T-helper 1 cell treated with Interleukin-12 subunit alpha and Interleukin-12 subunit beta and Interleukin-4 antibody, amounts not matched to agents 30 ng/mL and 1 ng/mL, for 36 hours (primary cell): ENCODE results near the gene EME1. TPM values are rescaled to one million over a fixed set of nuclear protein-coding genes. Genes with fewer than 3 reads are reported as not detected.

Experiments used
- intact Hi-C: fragments of 100-400 bp; cut with micrococcal nuclease; formaldehyde crosslinking; loops from one replicate; pipeline ENCODE4 v1.15.1; 2024
- total RNA-seq: library from RNA; stranded (reverse); gene quantifications from 2 replicates; pipeline ENCODE4 v1.2.3, GENCODE V29; 2022

Gene EME1
- total RNA-seq, 1 donor from 2014 or later: 13.1 TPM

DNA sequence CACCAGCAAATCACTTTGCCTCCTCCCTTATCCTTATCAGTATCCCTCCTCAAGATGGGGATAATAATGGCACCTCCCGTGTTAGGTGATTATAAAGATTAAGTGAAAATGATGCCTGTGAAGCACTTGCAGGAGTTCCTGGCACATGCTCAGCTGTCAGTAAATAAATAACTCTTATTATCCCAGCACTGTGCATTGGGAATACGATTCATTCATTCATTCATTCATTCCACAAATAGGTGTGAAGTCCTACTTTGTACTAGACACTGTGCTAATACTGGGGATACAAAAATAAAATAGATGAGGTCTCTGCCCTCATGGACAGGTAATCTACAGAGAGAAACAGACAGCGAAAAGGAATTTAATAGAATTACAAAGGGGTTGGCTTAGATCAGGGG is 25.1 kb upstream of the EME1 start:
- intact Hi-C loops: loop anchor here (5.0 kb wide), 2 partner anchors 134 to 196 kb away; partner anchors contain the start of gene PPP1R9B

DNA sequence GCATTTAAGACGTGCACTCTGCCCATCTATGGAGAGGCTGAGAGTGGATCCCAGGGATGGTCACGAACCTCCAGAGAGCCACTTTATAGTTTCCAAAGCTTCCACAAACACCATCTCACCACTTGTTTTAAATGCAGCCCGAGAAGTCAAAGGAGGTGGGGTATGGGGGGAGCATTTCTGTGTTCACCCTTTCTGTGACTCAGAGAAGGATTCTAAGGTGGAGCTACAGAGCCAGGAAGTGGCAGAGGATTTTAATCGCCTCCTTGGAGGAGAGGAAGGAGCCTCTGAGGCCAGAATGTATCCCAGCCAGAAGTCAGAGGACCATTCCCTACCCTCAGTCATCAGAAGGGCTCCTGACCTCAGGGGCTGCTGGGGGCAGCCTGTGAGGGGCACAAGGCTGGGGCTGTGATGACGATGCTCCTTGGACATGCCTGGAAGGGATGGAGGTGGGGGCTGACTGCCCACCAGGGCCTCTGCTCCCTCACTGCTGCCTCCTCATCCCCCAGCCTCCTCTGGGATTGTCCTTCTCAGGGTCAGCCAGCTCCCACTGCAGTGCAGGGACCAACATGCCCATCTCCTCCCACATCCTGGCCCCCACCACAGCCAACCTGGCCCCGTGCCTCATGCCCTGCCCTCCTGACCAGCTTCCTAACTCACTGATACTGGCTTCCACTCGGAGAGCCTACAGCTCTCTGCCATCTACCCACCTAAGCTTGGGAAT is 24.3 kb upstream of the EME1 start:
- intact Hi-C loops: loop anchor here (5.0 kb wide), 2 partner anchors 134 to 196 kb away; partner anchors contain the start of gene PPP1R9B

DNA sequence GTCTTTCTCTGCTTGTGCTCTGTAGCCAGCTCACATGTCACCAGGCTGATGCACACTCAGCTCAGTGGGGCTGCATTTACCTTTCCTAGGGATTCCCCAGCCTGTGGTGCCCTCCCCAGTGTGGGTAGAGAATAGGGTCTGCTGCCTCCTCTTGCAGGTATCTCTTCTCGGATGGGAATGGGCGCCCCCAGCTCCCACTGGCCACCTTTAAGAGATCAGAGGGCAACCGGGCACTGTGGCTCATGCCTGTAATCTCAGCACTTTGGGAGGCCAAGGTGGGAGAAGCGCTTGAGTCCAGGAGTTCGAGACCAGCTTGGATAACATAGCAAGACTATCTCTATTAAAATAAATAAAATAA is 23.8 kb upstream of the EME1 start:
- intact Hi-C loops: loop anchor here (5.0 kb wide), 2 partner anchors 133 to 197 kb away; partner anchors contain the start of gene PPP1R9B

DNA sequence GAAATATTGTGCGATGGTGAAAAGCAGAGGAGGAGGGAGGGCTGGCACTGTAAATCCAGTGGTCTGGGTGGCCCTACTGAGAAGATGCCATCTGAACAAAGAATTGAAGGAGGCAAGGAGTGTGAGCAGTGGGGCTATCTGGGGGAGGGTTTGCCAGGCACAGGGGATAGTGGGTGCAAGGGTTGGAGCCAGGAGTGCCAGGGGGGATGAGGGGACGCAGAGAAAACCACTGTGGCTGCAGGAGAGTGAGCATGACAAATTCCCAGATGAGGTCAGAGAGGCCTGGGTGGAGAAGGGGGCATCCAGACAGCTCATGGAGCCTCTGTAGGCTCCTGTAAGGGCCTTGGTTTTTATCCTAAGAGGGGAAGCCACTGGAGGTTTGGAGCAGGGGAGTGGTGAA is 22.3 kb upstream of the EME1 start:
- intact Hi-C loops: no loop called here

DNA sequence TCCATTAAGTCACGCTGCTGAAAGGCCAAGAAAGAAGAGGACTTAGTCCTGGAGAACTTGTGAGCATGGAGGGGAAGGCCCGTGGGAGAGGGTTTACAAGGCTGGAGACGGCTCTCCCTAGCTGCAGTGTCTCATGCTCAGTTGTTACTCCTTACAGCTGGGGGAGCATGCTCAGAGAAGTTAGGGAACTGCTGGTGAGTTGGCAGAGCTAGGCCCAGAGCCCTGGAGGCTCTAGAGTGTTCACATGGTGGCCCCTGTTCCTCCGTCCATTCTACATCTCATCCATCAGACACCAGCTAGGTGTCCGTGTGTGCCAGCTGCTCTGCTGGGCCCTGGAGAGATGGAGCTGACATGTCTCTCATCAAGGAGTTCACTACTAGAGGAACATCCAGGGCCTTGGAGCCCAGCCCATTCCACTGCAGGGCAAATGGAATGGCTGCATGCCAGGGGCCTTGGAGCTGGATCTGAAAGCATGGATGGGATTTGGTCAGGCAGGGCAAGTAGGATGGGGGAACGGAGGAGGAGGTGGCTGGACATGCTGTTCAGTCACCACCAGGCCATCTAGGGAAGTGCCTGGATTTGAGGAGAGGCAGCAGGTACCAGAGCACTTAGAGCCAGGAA is 20.8 kb upstream of the EME1 start:
- intact Hi-C loops: no loop called here

DNA sequence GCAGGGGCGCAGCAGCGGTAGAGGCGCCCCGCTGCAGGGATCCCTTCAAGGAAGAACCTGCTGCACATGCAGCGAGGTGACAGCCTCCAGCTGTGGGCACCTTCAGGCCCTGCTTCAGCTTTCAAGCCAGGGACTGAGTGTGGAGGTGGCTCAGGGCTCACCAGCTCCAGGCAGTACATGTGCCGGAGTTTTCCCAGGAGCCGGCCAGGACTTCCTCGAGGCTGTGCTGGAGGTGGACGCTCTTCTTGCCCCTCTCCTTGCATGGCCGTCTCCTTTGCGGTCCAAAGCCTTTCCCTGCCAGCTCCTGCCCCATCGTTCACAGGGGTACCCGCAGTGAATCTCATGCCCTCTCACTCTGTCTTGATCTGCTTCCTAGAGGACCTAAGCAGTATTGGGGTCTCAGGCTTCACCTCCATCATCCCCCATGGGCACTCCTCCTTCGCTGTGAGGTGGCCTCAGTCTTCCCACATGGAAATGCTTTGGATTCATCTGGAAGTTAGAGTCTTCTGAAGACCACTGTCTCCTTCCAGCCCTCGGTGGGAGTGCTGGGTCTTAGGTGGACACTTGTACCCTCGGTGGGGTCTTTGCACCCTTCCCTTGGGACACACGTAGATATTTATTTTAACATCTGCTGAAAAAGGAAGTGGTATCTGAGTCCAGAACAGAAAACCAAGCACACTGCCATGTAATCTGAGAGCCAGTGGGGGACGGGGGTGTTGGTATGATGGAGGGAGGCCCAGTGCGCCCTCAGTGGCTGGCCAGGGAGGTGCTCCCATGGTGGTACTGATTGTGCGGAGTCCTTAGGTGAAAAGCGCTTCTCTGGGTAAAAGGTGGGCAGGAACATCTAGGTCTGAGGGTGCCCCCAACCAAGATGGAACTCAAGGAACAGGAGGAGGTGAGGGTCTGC is 20.1 kb upstream of the EME1 start:
- intact Hi-C loops: no loop called here

DNA sequence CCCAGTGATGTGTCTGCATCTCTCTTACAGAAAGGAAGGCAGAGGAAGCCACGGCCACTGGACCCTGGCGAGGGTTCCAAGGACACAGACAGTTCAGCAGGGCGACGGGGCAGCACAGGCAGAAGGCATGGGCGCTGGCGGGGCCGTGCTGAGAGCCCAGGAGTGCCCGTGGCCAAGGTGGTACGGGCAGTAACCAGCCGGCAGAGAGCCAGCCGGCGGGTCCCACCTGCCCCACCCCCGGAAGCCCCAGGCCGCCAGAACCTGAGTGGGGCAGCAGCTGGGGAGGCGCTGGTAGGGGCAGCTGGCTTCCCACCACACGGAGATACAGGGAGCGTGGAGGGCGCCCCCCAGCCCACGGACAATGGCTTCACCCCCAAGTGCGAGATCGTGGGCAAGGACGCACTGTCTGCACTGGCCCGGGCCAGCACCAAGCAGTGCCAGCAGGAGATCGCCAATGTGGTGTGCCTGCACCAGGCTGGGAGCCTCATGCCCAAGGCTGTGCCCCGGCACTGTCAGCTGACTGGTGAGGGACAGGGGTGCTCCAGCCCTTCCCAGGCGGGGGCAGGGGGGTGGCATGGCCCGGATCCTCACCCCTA is 19.3 kb upstream of the EME1 start:
- intact Hi-C loops: no loop called here

DNA sequence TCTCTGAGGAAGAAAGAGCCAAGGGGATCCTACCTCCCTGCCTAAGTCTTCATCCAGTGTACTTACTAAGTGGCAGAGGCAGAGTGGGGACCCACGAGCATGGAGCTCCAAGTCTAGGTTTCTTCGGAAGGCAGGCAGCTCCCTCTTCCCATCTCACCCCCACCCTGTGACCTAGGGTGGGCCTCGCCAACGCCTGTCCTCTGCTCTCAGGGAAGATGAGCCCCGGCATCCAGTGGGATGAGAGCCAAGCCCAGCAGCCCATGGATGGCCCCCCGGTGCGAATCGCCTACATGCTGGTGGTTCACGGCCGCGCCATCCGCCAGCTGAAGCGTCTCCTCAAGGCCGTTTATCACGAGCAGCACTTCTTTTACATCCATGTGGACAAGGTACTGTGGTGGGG is 18.8 kb upstream of the EME1 start:
- intact Hi-C loops: no loop called here

DNA sequence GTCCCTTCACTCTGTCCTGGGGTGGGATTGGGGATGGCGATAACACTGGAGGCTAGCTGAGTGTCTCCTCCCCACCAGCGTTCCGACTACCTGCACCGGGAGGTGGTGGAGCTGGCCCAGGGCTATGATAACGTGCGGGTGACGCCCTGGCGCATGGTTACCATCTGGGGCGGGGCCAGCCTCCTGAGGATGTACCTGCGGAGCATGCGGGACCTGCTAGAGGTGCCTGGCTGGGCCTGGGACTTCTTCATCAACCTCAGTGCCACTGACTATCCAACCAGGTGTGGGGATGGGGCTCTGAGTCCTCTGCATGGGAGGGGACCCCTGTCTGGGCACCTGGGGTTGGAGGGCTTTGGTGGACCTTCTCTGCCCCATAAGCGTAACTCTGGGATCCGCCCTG is 18.3 kb upstream of the EME1 start:
- intact Hi-C loops: no loop called here

DNA sequence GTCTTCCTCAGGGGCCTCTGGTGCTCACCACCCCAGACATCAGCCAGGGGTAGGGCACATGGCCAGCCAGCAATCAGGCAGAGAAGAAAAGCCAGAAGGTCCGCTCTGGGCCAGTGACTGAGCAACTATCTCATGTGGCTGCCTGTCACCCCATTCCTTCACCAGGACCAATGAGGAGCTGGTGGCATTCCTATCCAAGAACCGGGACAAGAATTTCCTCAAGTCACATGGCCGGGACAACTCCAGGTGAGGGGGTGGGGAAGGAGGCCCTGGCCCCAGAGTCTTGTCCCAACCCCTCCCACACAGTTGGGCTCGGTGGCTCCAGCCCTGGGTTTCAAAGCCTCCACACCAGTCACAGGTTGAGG is 17.7 kb upstream of the EME1 start:
- intact Hi-C loops: no loop called here

DNA sequence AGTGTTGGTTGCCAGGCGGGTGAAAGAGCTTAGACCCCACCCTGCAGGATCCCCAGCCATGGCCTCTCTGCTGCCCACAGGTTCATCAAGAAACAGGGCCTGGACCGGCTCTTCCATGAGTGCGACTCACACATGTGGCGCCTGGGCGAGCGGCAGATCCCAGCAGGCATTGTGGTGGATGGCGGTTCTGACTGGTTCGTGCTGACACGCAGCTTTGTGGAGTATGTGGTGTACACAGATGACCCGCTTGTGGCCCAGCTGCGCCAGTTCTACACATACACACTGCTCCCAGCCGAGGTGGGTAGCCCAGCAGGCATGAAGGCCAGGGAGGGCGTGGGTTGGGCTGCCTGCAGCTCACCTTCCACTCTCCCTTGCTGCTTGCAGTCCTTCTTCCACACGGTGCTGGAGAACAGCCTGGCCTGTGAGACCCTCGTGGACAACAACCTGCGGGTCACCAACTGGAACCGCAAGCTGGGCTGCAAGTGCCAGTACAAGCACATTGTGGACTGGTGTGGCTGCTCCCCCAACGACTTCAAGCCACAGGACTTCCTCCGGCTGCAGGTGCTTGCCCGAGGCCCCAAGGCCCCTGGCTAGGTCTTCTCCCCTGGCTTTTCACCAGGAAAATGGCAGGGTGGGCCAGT is 17.2 kb upstream of the EME1 start:
- intact Hi-C loops: no loop called here

DNA sequence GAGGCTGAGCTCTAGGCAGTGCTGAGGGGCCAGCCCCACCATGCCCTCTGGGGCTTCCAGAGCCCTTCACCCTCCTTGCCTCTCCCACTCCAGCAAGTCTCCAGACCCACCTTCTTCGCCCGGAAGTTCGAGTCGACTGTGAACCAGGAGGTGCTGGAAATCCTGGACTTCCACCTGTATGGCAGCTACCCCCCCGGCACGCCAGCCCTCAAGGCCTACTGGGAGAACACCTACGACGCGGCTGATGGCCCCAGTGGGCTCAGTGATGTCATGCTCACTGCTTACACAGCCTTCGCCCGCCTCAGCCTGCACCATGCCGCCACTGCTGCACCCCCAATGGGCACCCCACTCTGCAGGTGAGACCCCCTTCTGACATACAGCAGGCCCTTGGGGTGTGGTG is 16.6 kb upstream of the EME1 start:
- intact Hi-C loops: no loop called here

DNA sequence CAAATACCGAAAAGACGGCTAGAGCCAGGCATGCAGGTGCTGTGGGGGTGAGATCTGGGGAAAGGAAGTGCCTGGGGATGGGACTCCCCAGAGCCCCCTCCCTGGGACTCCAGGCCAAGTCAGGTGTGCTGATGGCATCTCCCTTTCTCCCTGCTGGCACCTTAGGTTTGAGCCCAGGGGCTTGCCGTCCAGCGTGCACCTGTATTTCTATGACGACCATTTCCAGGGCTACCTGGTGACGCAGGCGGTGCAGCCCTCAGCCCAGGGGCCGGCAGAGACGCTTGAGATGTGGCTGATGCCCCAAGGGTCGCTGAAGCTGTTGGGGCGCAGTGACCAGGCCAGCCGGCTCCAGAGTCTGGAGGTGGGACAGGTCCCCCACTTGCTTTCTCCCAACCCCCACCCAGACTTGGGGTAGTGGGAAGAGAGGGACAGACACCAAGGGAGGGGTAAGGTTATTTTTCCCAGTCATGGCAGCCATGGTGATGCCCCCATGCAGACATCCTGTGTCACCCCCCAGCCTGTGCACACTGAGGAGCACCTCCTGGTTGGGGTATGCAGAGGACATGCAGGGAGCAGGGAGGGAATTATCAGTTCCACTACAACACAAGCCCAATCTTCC is 16.0 kb upstream of the EME1 start:
- intact Hi-C loops: no loop called here

DNA sequence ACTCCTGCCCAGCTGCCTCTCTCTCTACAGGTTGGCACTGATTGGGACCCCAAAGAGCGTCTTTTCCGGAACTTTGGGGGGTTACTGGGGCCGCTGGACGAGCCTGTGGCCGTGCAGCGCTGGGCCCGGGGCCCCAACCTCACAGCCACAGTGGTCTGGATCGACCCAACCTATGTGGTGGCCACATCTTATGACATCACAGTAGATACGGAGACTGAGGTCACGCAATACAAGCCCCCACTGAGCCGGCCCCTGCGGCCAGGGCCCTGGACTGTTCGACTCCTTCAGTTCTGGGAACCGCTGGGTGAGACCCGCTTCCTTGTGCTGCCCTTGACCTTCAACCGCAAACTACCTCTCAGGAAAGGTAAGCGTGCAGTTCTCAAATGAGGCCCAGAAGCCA is 14.9 kb upstream of the EME1 start:
- intact Hi-C loops: no loop called here

DNA sequence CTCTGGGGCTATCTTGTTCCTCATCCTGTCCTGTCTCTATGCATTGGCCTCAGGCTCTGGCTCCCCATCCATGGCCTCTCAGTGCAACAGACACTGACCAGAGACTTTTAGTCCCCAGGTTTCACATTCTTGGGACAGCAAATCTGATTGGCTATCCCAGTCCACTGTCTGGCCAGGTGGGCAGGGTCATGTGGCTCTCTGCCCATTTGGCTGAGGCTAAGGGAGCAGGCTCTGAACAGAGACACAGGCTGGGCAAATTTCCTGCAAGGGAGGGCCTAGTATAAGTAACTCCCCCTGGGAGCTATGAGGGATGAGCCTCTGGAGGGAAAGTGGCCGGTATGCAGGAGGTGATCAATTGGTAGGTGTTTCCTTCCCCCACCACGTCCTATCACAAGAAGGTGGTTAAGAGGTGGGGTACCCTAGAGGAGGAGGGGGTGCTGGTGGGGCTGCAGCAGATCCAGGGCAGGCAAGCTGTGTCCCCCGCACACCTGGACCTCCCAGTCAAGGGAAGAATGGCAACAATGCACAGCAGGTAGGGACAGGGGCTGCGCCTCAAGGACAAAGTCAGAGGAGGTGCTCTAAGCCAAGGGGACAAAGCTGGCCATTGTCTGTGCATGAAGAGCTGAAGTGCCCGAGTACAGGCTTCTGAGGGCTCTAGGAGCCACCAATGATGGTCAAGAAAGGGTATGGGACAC is 13.9 kb upstream of the EME1 start:
- intact Hi-C loops: no loop called here

DNA sequence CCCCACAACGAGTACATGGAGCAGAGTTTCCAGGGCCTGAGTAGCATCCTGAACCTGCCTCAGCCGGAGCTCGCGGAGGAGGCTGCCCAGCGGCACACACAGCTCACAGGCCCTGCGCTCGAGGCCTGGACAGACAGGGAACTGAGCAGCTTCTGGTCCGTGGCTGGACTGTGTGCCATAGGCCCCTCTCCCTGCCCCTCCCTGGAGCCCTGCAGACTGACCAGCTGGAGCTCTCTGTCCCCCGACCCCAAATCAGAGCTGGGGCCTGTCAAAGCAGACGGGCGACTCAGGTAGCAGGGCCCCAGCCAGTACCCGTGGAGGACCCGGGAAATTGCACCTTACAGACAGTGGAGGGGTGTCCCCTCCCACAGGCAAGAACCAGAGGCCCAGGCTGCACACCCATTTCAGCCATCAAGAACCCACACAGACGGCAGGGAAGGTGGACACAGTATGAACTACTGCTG is 13.0 kb upstream of the EME1 start:
- intact Hi-C loops: no loop called here

DNA sequence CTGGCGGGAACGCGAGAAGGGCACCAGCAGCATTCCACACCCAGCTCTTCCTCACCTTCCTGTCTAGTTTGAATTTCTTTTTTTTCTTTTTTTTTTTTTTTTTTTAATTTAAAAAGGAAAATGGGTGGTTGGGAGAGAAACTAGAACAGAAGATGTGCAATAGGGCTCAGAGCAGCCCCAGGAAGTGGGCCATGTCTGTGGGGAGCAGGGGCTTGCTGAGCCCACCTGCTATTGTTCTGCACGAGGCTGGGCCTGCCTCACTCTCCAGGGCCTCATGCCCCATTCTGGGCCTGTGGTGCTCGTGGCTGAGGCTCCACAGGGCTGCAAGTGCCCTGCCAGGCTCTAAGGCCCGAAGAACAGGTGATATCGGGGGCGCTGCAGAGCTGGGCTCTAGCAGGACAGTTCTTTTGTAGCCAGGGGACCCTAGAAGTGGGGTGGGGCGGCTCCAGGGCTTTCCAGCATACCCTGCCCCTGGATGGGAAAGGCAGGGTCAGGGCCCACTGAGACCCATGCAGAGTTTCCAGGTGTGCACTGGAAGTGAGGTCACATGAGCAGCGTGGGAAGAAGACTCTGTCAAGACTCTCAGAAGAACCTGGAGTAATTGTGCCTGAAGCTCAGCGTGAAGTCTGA is 12.4 kb upstream of the EME1 start:
- intact Hi-C loops: no loop called here

DNA sequence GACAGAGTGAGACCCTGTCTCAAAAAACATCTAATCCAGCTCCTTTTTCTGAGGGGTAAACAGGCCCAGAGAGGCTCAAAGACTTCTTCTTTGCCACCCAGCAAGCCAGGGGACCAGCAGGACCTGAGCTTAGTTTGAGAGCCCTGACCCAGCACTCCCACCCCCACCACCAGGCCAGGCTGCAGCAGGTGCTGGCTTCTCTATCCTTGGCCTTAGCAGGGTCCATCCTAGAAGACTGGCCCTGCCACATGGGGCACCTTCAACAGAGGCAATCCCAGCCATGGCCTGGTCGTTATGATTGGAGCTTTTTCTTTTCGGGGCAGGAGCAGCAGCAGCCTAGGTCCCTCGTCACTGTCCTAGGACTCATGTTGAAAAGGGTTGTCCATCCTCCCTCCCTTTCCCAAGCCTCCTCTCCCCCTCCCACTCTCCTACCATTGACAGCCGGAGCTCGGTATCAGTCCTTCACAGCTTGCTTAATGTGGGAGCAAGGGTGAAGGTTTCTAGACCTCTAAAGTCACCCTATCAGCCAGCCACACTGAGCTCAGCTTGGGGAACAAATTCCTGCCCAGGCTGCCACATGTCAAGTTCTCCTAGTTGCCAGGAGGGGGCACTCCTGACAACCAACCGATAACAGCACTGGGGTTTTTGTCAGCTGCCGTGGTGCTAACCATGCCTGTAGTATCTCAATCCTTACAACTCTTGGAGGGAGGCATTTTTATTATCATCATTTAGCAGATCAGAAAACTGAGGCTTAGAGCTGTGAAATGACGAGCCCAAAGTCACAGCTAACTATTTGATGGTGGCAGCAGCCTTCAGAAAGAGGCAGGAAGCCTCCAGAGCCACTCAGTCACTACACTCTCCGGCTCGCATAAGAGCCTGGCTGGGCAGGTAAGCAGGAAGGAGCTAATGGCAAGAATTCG is 11.2 kb upstream of the EME1 start:
- intact Hi-C loops: loop anchor here (1.0 kb wide), 3 partner anchors 10 to 117 kb away; partner anchors contain the start of gene LRRC59
